ENCODE results near the gene UTP25.
A peak's percentile ranks its signal among the peaks of the same experiment; 100 is the strongest.

Gene UTP25

GRCh38 chr1:209807509-209807908, 20.3 kb upstream of the UTP25 start:
- DNase-seq, result no peak

GRCh38 chr1:209808059-209808581, 19.7 kb upstream of the UTP25 start:
- DNase-seq, result peak; percentile 57 to 78

- DNase-seq, result no peak
Observed at GRCh38 chr1:209809611-209810010, 18.2 kb upstream of the UTP25 start.

- DNase-seq, result no peak
Observed at GRCh38 chr1:209810783-209811182, 17.0 kb upstream of the UTP25 start.

DNA sequence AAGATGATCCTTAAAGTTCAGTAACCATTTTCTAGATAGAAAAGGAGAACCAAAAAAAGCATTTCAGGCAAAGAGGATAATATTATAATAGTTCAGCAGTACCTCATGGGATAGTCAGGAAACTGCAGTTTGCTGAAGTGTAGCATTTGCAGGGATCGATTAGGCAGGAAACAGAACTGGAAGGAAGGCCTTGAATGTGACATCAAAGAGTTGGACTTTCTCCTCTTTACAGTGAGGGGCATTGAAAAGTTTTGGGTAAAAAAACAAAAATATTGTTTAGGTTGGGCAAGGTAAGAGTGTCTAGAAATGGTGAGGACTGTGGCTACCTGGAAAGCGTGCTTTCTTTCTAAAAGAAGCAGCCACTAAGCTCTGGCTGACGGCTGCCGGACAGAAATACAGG, 13.9 kb upstream of the UTP25 start:
- no peak for DNase-seq

DNA sequence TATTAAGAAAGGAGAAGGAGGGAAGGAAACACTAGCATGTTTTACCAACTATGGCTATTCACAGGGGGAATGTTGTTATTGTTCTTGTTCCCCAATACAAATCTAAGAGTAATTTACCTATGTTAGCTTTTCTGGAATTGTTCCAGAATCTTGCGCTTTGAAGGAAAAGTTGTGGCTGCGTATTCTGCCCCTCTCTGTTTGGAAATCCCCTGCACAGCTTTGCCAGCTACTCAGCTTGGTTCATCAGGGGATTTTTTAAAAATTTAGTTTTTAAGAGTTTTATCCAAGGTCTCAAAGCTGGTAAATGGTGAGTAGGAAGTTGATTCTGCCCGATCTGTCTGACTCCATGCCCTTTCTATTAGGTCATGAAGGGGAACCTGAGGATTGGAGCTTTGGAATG, 12.3 kb upstream of the UTP25 start:
- DNase-seq, result peak in 1 of 2 donors; percentile 31

- peak; percentile 44 to 60 for DNase-seq
Observed at GRCh38 chr1:209815931-209816341, 11.8 kb upstream of the UTP25 start.

GRCh38 chr1:209816923-209817322, 10.8 kb upstream of the UTP25 start:
- no peak for DNase-seq

- DNase-seq, result no peak
Observed at GRCh38 chr1:209817691-209818090, 10.1 kb upstream of the UTP25 start.

GRCh38 chr1:209819058-209819457, 8.7 kb upstream of the UTP25 start:
- no peak for DNase-seq

- DNase-seq, result no peak
Observed at GRCh38 chr1:209820986-209821385, 6.8 kb upstream of the UTP25 start.

DNA sequence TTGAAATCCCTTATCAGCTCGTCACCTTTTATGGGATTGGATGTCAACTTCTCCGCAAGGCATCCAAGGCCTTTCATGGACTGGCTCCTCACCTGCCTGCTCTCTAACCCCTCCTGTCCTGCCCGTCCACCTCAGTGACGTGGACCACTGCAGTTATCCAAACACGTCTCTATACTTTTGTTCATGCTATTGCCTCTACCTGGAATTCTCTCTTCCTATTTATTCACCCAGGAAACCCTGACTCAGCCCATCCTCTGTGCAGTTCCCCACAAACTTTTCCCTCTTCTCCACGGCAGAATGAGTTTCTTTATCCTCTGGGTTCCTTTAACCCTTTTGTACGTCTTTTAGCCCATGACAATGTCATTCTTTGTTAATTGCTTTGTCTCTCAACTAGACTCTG, 5.1 kb upstream of the UTP25 start:
- no peak for DNase-seq

GRCh38 chr1:209823143-209824041, 4.4 kb upstream of the UTP25 start:
- peak; percentile 35 to 72 for DNase-seq

DNA sequence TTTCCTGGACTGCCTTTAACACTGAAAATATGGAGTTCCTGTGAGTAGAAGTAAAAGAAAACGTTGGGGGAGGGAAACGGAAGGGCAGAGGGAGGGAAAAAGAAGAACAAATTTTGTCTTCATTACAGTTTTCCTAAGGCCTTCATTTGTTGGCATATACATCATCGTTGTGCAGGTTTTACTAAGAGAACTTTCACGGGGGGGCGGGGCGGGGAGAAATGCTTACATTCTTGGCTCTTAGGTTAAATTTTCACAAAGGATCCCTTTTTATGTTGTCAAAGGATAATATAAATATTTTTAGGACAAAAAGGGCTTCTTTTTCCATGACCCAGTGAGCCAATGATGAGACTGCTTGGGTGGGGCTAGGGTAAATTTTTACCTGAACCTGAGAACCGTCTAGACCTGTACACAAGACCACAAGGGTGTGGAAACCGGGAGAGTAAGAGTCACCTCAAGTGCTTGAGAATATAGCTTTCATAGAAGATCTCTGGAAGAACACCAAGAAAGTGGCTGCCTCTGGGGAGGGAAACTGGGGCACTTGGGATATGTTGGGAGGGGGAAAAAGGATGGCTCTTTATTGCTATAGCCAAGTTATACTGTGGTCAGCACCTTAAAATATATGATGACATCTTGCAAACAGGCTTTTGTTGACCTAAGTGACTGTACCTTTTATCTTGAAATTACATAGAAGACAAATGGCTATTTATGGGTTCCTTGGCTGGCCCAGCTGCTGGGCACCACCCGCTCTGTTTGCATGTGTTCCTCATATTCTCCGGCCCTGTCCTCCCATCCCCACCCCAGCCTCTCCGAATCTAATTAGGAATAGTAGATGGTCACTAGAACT, 2.0 kb upstream of the UTP25 start:
- no peak for DNase-seq

DNA sequence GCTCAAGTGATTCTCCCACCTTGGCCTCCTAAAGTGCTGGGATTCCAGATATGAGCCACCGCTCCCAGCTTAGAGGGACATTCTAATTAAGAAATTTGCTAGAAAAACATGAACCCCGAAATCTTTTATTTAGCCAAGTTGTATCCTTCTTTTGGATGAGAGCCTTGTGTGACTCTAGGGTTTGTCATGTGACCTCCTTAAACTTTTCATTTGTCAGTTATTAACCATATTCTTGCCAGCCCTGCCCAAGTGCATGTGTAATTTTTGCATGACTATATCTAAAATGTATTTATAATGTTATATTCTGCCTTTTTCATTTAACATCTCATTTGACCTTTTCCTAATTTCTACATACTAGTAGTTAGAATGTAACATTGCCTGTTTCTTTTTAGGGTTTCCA, 1.9 kb downstream of the UTP25 start:
- no peak for DNase-seq

GRCh38 chr1:209830722-209831121, 3.0 kb downstream of the UTP25 start:
- no peak for DNase-seq

DNA sequence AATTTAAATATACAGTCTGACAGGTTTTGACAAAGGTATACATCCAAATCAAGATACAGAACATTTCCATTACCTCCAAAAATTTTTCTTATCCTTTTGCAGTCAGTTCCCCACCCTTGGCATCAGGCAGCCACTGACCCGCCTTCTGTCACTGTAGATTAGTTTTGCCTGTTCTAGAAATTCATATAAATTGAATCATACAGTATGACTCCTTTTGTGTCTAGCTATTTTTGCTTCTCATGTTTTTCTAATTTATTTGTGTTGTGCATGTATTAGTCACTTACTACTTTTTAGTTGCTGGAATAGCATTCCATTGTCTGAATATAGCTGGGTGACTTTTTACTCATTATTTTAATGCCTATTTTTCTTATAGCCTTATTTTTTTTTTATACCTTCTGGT, 3.8 kb downstream of the UTP25 start:
- DNase-seq, result no peak

- DNase-seq, result no peak
Observed at GRCh38 chr1:209835782-209836298, 8.1 kb downstream of the UTP25 start.

DNA sequence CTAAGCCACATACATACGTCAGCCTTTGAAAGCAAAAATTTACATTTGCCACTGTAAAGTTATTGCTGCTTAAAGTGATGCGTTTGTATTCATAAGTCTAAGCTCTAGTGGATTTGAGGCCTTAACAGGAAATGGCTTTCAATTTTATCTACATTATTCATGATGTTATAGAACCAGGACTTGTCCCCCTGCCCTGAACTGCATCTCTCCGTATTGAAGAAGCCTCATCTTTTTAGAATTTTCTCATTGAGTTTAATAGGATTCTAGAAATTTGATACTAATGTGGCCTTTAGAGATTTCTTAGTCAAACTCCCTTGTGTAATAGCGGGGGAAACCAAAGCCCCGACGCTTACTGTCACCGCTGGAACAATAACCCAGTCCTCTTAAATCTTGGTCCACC, 9.9 kb downstream of the UTP25 start:
- DNase-seq, result no peak

DNA sequence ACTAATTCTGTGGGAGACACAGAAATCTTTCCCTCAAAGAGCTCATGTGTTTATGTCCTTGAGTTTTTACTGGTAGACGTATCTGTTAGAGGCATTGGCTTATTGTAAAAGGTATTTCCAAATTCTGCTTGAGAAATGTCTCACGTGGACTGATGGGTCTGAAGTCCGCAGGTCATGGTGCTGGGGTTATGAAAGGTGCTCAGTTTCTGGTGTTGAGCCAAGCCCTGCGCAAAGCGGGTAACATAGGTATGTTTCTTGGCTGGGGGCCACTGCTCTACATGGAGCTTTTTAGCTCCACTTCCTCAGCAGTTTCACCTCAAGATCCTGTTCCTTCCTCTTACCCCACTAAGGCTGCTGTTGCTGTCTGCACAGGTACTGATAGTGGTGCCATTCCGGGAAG, 10.8 kb downstream of the UTP25 start:
- DNase-seq, result no peak

- peak; percentile 25 to 71 for DNase-seq
Observed at GRCh38 chr1:209839875-209840546, 12.2 kb downstream of the UTP25 start.

DNA sequence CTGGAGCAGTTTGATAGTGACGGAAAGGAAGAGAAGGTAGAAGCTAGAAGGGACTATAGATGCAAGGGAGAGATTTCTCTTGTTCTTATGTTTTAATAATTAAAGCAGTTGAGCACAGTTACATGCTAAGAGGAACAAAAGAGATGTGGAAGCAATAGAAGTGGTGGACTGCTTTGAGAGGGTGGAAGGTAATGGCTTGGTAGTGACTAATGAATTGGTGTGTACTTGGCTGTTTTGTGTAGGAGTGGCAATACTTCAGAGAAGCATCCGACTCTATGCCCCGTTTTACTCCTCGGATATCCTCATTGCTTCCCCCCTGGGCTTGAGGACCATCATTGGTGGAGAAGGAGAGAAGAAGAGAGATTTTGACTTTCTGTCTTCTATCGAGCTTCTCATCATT, 12.8 kb downstream of the UTP25 start:
- no peak for DNase-seq

Measured in inflammatory macrophage treated with lipopolysaccharide for 1 hour (primary cell).